Medulla oblongata (tissue), 1 donor: Measurements from ENCODE around the gene PRKACB.
"Not testable (repeated sequence)": the region's sequence is repeated elsewhere in the genome, so short reads cannot be mapped to it uniquely, and the experiment has no call there.

Experiments
- DNase-seq: peaks from one replicate; pipeline ENCODE4 v3.0.0-alpha.2; 2015; ENCODE audit errors: extremely low spot score

Gene PRKACB

DNA sequence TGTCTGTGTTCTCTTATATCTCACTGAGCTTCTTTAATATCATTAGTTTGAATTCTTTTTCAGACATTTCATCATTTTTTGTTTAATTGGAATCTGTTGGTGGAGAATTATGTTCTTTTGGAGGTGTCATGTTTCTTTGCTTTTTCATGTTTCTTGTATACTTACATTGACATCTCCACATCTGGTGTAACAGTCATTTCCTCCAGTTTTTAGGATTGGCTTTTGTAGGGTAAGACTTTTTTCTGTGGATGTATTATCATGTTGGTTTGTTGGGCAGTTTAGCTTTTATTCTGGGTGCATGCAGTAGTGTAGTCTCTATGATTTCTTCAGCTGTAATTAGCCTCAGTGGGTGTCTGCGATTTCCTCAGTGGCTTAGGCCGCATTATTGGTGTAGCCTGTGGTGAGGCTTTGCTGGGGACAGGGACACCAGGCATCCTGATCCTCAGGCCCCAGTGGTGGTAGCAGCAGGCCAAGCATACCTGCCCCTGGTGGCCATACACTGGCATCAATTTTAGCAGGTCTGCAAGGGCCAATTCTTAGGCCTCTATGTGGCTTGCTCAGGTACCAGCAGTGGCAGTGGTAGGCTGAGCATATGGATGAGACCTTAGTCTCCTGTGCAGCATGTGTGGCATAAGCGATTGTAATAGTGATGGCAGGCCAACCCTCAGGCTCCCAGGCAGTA lies 79.8 kb downstream of the PRKACB start:
- no peak for DNase-seq

DNA sequence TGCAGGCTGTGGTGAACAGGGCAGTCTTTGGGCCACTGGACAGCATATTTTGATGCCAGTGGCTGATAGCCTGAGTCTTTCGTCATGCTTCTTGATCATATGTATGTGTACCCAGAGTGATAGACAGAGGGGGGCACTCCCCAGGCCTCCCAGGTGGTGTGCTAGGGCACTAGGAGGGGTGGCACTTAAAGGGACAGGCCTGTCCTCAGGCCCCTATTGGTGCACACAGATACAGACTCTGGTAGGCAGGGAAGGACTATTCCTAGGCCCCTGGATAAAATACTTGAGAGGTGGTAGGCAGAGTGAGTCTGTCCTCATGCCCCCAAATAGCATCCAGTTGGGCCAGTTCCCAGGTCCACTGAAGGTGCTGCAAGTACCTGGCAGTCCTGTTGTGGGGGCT lies 80.8 kb downstream of the PRKACB start:
- DNase-seq = no peak

DNA sequence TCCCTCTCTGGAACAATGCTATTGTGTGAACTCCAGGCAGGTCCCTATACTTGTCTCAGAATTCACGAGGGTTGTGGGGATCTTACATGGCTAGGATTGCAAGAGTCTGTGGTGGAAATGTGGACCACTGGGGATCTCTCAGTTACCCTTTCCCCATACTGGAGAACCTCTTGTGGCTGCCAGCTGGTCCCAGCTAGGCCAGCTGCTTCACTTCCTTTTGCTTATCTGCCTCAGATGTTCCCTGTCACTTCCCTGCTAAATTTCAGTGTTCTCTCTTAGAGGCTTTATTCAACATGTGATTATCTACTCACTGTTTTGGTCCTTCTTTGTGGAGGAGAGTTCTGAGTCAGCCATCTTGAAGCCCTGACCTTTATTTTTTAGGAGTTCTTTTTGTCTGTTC lies 81.6 kb downstream of the PRKACB start:
- no peak for DNase-seq

DNA sequence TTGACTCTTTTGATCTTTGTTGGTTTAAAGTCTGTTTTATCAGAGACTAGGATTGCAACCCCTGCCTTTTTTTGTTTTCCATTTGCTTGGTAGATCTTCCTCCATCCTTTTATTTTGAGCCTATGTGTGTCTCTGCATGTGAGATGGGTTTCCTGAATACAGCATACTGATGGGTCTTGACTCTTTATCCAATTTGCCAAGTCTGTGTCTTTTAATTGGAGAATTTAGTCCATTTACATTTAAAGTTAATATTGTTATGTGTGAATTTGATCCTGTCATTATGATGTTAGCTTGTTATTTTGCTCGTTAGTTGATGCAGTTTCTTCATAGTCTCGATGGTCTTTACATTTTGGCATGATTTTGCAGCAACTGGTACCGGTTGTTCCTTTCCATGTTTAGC lies 88.6 kb downstream of the PRKACB start:
- not testable (repeated sequence) for DNase-seq

DNA sequence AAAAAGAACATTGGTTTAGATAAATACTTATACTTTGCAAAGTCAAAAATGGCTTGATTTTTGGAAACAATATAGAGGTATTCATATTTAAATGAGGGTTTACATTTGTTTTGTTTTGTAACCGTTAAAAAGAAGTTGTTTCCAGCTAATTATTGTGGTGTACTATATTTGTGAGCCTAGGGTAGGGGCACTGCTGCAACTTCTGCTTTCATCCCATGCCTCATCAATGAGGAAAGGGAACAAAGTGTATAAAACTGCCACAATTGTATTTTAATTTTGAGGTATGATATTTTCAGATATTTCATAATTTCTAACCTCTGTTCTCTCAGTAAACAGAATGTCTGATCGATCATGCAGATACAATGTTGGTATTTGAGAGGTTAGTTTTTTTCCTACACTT lies 92.2 kb downstream of the PRKACB start:
- DNase-seq = no peak

DNA sequence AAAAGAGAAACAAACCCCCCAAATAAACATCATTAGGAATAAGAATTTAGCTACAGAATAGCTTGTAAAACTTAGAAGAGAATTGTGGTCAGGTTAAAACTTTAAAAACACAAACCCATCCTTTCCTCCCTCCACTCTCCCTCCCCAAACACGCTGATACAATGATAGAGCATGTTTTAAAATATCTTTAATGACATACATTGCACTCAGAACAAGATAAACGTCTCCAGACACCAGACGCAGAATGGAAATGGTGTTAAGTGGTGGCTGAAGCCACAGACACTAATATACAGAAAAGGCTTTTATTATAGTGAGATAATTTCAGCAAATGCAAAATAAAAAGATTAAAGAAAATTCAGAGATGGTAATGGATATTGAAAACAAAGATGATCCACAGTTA lies 98.6 kb downstream of the PRKACB start:
- DNase-seq = no peak

DNA sequence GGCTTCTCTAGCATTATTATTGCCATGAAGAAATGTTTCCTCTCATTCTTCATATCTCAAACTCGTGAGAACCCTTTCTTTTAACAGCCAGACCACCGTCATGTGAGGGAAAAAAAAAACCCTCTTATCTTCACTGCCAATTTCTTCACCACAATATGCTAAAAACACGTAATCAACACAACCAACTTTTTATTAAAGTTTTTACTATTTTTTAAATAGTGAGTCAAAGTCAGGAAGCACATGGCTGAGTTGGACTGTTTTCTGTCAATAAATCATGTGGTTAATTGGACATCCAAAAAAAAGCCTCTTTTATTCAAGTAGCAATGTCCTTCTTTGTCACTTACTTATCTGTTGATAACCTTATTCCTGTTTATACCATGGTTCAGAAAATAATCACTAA lies 101.5 kb downstream of the PRKACB start:
- DNase-seq = no peak

DNA sequence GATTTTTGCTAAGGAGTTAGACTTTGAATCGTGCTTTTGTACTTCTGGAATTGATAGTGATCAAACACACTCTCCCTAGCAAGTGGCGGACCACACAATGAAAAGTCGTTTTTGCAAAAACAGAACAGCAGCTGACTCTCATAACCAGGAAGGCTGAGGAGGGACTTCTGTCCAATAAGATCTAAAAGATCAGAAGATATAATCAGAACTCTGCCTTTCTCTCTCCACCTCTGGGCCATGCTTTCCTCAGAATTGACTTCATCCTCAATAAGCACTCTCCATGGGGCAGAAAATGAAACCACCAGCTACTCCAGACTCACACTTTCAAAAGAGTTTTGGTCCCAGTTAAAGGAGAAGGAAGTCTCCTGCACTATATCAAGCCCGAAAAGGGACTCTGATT lies 102.1 kb downstream of the PRKACB start:
- peak; percentile 27 for DNase-seq

DNA sequence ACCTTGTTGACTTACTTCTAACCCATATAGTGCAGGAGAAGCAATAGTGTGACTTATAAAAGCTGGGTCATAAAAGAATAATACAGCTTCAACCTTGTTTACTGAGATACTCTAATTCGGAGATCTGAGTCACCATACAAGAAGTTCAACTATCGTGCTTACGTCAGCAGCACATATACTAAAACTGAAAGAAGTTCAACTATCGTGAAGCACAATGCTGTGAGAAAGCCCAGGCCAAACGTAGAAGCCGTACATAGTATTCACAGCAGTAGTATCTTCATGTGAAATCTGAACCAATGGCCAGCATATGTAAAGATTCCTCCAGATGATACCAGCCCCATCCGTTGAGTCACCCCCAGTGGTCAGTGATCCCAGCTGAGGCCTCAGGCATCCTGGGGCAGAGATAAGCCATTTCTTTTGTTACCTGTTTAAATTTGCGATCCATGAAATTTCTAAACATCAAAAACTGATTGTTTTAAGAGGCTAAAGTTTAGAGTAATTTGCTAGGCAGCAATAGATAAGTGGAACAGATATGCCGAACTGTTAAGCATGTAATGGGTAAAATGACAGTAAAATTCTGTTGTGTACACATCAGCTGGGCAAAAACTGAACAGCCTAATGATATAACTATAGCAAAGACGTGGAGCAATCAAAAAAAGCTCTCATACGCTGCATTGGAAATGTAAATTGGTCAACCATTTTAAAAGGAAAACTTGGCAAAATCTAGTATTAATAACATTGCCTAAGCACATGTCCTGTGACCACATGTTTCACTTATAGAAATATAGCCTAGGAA lies 103.6 kb downstream of the PRKACB start:
- DNase-seq = no peak

DNA sequence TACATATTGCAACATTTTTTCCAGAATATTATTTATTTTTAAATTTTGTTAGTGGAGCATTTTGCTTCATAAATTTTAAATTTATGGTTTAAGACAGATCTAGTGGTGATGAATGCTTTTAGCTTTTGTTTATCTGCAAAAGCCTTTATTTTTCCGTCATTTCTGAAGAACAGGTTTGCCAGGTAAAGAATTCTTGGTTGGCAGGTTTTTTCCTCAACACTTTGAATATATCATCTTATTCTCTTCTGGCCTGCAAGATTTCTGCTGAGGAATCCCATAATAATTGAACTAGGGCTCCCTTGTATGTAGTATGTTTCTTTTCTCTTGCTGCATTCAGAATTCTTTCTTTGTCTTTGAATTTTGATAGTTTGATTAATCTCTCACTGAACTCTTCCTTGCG lies 106.6 kb downstream of the PRKACB start:
- no peak for DNase-seq

DNA sequence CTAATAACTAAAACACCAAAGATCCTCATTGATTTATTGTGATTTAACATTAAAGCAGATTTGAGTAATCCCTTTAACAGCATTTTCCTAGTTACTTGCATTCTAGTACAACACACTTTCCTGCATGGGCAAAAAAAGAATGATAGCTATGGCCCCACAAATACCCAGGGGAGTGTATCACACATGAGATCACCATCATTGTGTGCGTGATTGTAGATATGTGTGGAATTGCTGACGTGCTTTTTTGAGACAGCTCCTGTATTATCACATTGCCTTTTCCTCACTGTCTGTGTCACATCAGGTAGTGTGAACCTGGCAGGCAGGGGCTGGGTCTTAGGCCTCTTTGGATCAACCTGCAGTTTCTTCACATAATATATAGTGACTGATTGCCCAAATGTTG lies 109.0 kb downstream of the PRKACB start:
- DNase-seq = no peak

DNA sequence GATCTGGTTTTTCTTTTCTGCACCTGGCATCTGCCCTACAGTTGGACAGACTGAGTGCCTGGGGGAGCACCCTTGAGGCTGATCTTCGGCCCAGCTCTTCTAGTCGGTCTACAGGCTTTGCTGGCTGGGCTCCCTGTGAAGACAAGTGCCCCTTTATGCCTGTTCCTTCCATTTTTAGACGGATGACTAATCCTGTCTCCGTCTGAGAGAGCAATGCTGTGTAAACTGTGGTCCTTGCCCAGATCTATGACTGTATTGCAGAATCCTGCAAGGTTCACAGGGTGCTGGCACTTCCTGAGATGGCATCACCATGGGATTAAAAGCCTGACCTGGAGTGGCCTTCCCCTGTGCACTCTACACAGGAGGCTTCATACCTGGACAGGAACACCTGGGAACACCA lies 109.8 kb downstream of the PRKACB start:
- DNase-seq = peak; percentile 94

DNA sequence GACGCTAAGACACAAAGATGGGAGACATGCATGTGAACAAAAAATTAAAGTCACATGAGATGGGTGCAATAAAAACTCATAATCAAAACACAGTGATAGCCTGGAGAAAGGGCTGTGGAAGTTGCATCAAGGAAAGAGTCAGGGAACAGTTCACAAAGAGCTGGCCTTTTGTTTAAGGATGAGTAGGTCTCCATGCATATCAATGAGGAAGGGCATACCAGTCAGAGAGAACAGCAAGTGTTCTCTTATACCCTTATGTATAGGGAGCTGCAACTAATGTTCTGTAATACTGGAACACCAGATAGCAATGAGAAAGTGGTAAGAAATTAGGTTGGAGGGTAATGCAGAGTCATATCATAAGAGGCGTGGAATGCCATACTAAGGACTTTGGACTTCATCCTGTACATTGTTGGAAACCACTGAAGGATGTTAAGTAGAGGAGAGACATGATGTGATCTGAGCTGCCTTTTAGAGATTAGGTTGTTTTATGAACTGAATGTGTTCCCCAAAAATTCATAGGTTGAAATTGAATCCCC lies 110.7 kb downstream of the PRKACB start:
- DNase-seq = no peak

DNA sequence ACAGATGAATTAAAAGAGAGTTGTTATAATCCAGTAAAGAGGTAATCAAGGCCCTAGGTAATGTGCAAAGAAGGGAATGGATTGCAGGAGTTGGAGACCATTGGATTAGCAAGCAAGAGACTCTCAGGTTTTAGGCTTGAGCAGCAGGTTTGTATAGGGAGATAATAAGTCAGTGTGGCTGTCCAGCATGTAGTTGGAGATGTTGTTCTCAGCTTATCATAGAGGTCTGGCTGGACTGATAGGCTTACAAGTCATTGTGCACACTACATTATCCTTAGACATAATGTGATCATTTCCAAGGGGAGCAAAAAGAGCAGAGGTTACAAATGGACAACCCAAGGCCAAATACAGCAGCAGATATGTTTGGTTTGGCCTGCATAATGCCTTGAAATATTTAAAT lies 111.5 kb downstream of the PRKACB start:
- DNase-seq = no peak

DNA sequence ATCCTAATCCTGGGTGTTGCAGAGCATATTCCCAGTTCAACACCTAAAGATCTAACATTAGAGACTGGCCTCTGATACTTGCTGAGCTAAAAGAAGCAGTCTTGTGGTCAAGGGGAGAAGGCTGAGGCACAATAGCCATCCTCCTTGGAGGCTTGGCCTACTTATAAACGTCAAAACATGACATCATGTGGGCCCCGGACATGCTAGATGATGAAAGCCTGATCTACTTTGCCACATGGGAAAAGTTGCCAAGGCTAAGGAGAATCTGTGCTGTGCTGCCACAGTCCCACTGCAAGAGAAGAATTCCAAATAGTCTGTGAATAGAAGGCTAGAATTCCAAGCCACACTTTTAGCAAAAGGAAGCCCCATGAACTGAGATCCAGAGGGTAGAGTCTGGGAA lies 113.5 kb downstream of the PRKACB start:
- DNase-seq = peak; percentile 34

DNA sequence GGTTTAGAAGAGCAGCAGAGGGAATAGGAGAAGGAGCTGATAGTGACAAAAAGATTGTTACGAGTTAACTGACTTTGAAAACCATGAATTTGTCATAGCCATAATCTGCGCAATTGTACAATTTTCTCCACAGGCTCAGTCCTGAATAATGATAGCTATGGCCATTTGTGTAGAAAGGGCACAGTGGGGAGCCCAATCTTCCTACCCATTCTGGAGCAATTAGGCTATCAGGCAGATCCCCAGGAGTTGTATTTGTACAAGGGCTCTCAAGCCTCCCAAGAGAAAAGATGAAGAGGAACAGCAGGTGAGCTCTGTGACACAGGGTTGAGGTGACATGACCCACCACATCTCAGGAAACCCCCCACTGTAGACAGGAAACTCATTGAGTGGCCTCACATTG lies 115.3 kb downstream of the PRKACB start:
- no peak for DNase-seq

DNA sequence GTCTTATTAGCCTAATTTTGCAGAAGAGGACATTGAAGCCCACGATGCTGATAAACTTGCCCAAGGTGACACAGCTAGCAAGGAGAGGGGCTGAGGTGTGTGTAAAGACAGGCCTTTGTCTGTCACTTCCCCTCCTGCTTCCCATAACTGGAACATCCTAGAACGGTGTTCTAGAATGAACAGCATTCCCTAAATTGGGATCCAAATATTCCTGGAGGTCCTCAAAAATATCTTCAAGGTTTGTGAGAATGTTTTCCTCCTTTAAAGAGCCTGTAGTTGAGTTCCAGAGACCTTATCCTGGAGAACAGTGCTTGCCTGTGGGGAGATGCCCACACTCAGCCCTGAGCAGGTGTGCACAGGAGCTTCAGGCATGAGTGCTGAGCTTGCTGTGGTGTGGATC lies 115.9 kb downstream of the PRKACB start:
- DNase-seq = no peak

DNA sequence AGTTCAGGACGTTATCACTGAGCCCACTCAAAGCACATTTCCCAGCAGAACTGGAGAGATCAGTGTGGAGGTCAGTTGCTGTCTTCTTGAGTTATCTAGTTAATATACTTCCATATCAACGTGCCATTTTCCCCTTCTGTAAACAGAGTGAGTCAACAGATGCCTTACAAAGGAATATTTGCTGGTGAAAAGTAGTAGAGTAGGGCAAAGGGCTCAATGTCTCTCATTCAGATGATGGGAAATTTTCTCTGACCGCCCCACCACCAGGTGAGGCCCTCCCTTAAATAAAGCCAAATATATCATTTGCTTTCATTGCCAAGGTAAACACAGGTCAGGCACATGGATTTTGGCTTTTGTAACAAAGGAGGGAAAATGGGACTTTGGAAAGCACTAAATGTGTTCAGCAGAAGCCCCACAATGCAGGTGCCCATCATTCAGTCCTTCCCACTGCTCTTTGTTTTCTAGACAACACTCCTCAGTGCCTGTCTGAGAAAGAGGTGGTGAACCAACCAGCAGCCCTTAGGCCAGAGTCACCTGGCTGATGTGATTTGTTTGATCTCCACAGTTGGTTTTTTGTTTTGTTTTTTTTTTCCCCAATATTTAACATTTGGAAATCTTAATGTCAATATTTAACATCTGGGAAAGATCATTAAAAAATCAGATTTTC lies 116.9 kb downstream of the PRKACB start:
- no peak for DNase-seq

DNA sequence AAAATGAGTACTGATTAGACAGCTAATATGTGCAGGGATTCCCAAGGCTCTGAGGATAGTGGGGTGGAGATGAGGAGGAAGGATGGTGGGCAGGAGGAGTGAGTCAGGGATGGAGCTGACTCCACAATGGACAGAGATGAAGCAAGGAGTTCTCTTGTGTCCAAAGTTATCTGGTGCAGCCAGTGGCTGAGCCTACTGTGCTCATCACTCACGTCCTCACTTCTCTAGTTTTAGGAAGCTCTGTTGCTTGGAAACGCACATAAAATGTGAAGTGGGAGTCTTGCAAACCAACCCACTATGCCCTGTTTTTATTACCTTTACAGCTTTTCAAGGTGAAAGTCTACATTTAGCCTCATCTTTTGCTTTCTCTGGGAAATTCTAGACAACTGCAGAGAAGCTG lies 120.9 kb downstream of the PRKACB start:
- DNase-seq = no peak

DNA sequence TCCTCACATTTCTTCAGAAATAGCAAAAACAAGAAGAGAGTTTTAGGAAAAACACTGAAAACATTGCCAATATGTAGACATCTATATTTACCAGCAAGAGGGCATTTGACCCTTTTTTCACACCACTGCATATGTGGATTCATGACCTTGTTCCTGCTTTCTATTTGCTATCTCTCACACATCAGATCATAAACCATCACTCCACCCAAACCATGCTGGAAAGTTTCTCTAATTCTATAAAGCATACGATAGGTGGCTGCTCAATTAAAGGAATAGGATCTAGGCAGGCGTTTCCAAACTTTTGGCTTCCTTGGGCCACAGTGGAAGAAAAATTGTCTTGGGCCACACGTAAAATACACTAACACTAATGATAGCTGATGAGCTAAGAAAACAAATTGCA lies 121.8 kb downstream of the PRKACB start:
- no peak for DNase-seq

DNA sequence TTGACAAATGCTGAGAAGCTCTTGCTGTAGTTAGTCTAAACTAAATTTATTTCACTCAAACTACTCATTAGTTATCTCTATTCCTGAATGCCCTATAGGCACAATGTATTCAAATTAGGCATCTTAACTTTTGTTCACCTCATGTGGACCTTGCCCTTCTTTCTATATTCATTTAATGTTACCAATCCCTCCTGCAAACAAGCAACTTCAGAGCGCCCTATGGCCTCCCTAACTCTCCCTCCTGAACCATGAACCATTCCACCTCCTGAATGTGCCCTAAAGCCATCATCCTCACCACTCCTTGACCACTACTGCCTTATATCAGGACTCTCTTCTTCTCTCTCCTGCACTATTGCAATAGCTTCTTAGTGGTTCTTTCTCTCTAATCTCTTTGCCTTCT lies 122.7 kb downstream of the PRKACB start:
- DNase-seq = no peak

DNA sequence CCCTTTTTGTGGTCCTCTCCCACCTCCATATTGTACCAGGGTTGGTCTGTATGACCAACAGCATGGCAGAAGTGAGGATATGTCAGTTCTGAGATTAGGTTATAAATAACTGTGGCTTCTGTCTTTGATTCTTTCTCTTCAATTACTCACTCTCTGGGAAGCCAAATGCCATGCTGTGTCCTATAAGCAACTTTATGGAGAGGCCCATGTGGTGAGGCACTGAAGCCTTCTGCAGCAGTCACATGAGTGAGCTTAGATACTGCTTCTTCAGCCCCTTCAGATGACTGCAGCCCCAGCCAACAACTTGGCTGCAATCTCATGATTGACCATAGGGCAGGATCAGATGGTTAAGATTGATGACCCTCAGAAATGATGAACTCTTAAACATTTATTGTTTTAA lies 123.4 kb downstream of the PRKACB start:
- DNase-seq = no peak

DNA sequence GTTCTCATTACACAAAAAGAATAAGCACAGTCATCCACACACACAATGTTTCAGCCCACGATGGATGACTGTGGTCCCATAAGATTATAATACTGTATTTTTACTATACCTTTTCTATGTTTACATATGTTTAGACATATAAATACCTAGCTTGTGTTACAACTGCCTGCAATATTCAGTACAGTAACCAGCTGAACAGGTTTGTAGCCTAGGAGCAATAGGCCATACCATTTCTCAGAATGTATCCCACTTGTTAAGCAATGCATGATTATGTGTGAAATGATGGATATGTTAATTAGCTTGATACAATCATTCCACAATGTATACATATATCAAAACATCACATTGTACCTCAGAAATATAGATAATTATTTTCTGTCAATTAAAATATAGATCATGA lies 124.3 kb downstream of the PRKACB start:
- no peak for DNase-seq
